Activated CD8-positive, alpha-beta T cell treated with anti-CD3 and anti-CD28 coated beads for 36 hours (primary cell): ENCODE results near the gene LRRC4C. TPM values are rescaled to one million over a fixed set of nuclear protein-coding genes. Genes with fewer than 3 reads are reported as not detected.

Experiments
- ATAC-seq: fragments of 200-7000 bp; cut with Tn5 transposase; one replicate; pipeline ENCODE4 v1.10.0; 2021; ENCODE audit warnings: mild to moderate bottlenecking, moderate library complexity
- CTCF ChIA-PET: fragments of 350-600 bp; sonication (Branson Sonifier 250); formaldehyde crosslinking; loops from one replicate; lab custom pipeline; 2021; ENCODE audit warnings: antibody characterized with exemption; lab: Charles Lee
- POLR2A ChIA-PET: fragments of 350-600 bp; sonication (Branson Sonifier 250); formaldehyde crosslinking; loops from one replicate; lab custom pipeline; 2021; ENCODE audit warnings: antibody characterized with exemption; lab: Charles Lee
- DNase-seq: peaks from one replicate; pipeline ENCODE4 v3.0.0-alpha.2; 2020
- H3K27ac Mint-ChIP-seq: one replicate; pipeline ENCODE4 v1.8.0; 2021; ENCODE audit warnings: mild to moderate bottlenecking, mixed read lengths
- H3K27me3 Mint-ChIP-seq: one replicate; pipeline ENCODE4 v1.8.0; 2021; ENCODE audit warnings: mixed read lengths
- H3K36me3 Mint-ChIP-seq: one replicate; pipeline ENCODE4 v1.8.0; 2021; ENCODE audit warnings: low read depth, mixed read lengths
- H3K4me1 Mint-ChIP-seq: one replicate; pipeline ENCODE4 v1.8.0; 2021; ENCODE audit warnings: low read depth, mixed read lengths
- H3K4me3 Mint-ChIP-seq: one replicate; pipeline ENCODE4 v1.8.0; 2021; ENCODE audit warnings: mild to moderate bottlenecking, moderate library complexity, mixed read lengths
- H3K9me3 Mint-ChIP-seq: one replicate; pipeline ENCODE4 v1.8.0; 2021; ENCODE audit warnings: mixed read lengths
- CTCF ChIP-seq: fragments of 200-600 bp; IDR thresholded peaks from one replicate; pipeline ENCODE4 v1.8.0; 2022; ENCODE audit warnings: antibody characterized with exemption, mild to moderate bottlenecking
- intact Hi-C: fragments of 100-400 bp; cut with micrococcal nuclease; formaldehyde crosslinking; loops from one replicate; pipeline ENCODE4 v1.10.0; 2022
- total RNA-seq, 2 experiments: library from RNA; stranded (reverse); gene quantifications; one replicate each; pipeline ENCODE4 v1.2.3, GENCODE V29; 2021

LRRC4C gene
- total RNA-seq, 2 experiments from 2014 or later, result not detected

- intact Hi-C loops, result no loop called here
- Mint-ChIP-seq H3K36me3 (no peaks in the 10 kb centered on the region), H3K9me3 (peaks cover 3% of the 10 kb centered on the region), H3K4me3 (no peak overlapping the region), H3K4me1 (no peaks in the 10 kb centered on the region), H3K27me3 (no peaks in the 10 kb centered on the region), H3K27ac (no peak overlapping the region)
- POLR2A ChIA-PET, result no interaction called here
- DNase-seq (no peak), ATAC-seq (no peak)
- CTCF ChIA-PET, result no interaction called here
- TF ChIP-seq CTCF, result no peak
These were observed 55.3 kb downstream of the LRRC4C start for GRCh38 chr11:41404109-41404508.

- Mint-ChIP-seq H3K9me3 (peaks cover 3% of the 10 kb centered on the region), H3K4me1 (no peaks in the 10 kb centered on the region), H3K36me3 (no peaks in the 10 kb centered on the region), H3K4me3 (no peak overlapping the region), H3K27me3 (no peaks in the 10 kb centered on the region), H3K27ac (no peak overlapping the region)
- intact Hi-C loops, result no loop called here
- ATAC-seq (no peak), DNase-seq (no peak)
- POLR2A ChIA-PET, result no interaction called here
- CTCF ChIA-PET, result no interaction called here
- no peak for TF ChIP-seq CTCF
These were observed 56.0 kb downstream of the LRRC4C start for GRCh38 chr11:41403458-41403857.

DNA sequence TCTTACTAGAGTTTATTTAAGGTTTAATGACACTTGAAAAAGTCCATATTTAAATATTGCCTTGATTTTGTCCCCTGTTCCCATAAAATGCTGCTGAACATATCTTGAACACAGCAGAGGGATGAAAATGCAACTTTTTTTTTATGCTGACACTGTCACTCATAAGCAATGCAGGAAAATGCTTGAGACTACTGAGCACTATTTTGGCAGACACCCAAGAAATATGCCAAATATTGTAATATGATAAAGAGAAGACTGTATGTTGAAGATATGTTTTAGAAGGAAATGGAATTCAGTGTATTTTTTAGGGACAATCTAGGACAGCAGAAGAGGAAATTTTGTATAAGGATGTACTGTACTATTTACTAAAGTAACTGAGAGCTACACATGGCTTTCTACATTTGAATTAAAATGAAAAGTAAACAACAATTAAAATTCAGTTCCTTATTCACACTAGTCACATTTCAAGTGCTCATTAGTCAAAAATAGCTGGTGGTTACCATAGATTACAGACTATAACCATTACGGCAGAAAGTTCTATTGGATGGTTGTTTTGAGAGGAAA is 58.6 kb downstream of the LRRC4C start:
- no peak for TF ChIP-seq CTCF
- Mint-ChIP-seq H3K27ac (no peak overlapping the region), H3K4me1 (no peaks in the 10 kb centered on the region), H3K9me3 (peaks cover 3% of the 10 kb centered on the region), H3K27me3 (no peaks in the 10 kb centered on the region), H3K4me3 (no peak overlapping the region), H3K36me3 (no peaks in the 10 kb centered on the region)
- intact Hi-C loops, result no loop called here
- POLR2A ChIA-PET, result no interaction called here
- CTCF ChIA-PET, result no interaction called here
- no peak for DNase-seq
- no peak for ATAC-seq

DNA sequence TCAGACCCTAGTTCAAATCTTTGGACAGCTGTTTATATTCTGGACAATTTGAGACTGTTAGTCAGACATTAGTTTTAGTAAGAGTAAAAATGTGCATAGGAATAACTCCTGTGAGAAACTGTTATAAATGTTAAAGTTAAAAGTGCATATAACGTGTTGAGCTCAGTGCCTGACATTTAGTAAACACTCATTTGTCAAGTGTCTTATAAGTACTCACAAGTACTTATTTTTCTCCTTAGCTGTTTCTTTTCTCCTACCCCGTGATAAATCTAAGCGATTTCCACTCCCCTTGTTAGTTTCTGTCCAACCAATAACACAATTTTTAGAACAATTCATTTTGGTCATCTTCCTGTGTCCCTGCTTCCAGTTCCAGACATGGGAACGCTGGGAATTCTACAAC is 59.3 kb downstream of the LRRC4C start:
- no peak for DNase-seq
- intact Hi-C loops, result no loop called here
- Mint-ChIP-seq H3K27ac (no peak overlapping the region), H3K4me3 (no peak overlapping the region), H3K9me3 (peaks cover 6% of the 10 kb centered on the region), H3K27me3 (no peaks in the 10 kb centered on the region), H3K4me1 (no peaks in the 10 kb centered on the region), H3K36me3 (no peaks in the 10 kb centered on the region)
- POLR2A ChIA-PET, result no interaction called here
- TF ChIP-seq CTCF, result no peak
- CTCF ChIA-PET, result no interaction called here
- no peak for ATAC-seq

GRCh38 chr11:41399323-41399722 is 60.1 kb downstream of the LRRC4C start:
- TF ChIP-seq CTCF, result no peak
- H3K9me3 Mint-ChIP-seq, result peaks cover 3% of the 10 kb centered on the region
- CTCF ChIA-PET, result no interaction called here
- no peaks in the 10 kb centered on the region for H3K36me3 Mint-ChIP-seq
- H3K27ac Mint-ChIP-seq, result no peak overlapping the region
- H3K4me3 Mint-ChIP-seq, result no peak overlapping the region
- no peak for ATAC-seq
- intact Hi-C loops, result no loop called here
- POLR2A ChIA-PET, result no interaction called here
- H3K27me3 Mint-ChIP-seq, result no peaks in the 10 kb centered on the region
- DNase-seq, result no peak
- H3K4me1 Mint-ChIP-seq, result no peaks in the 10 kb centered on the region
